A673 (cell line): Measurements from ENCODE around the gene FBXO31. TPM values are rescaled to one million over a fixed set of nuclear protein-coding genes. Genes with fewer than 3 reads are reported as not detected.

ENCODE experiments used
- BruUV-seq: library from RNA; stranded (reverse); fragments of 400-500 nt; replicated peaks from 2 replicates; lab custom pipeline; 2021; lab: Mats Ljungman, UMichigan
- CTCF ChIA-PET: fragments of 300-600 bp; sonication (Branson Sonifier 250); formaldehyde crosslinking; loops from one replicate; lab custom pipeline; 2022; ENCODE audit warnings: antibody characterized with exemption; lab: Charles Lee
- POLR2A ChIA-PET: fragments of 300-600 bp; sonication (Branson Sonifier 250); formaldehyde crosslinking; loops from one replicate; lab custom pipeline; 2022; ENCODE audit warnings: antibody characterized with exemption; ENCODE audit not compliant: low non-redundant PET; lab: Charles Lee
- DNase-seq: peaks from one replicate; pipeline ENCODE4 v3.0.0-alpha.2; 2015; ENCODE audit warnings: low spot score
- H3K27ac ChIP-seq: fragments of 200-600 bp; sonication (generic); 2 replicates; pipeline ENCODE4 v1.5.1; 2016; ENCODE audit warnings: mixed run types, low read depth, mild to moderate bottlenecking, mixed read lengths, antibody characterized with exemption, low read length; ENCODE audit not compliant: poor library complexity, severe bottlenecking
- H3K27me3 ChIP-seq: fragments of 200-600 bp; sonication (generic); replicated peaks from 2 replicates; pipeline ENCODE4 v1.6.1; 2017; ENCODE audit warnings: mixed run types, low read depth, mild to moderate bottlenecking, mixed read lengths, antibody characterized with exemption, low read length; ENCODE audit not compliant: insufficient read depth, poor library complexity
- H3K36me3 ChIP-seq: fragments of 200-600 bp; sonication (generic); 2 replicates; pipeline ENCODE4 v1.6.1; 2016; ENCODE audit warnings: mixed run types, mild to moderate bottlenecking, mixed read lengths, antibody characterized with exemption, low read length; ENCODE audit not compliant: insufficient read depth, poor library complexity, severe bottlenecking
- H3K4me1 ChIP-seq: fragments of 200-600 bp; sonication (generic); 2 replicates; pipeline ENCODE4 v1.6.1; 2017; ENCODE audit warnings: mixed run types, mild to moderate bottlenecking, mixed read lengths, antibody characterized with exemption, low read length; ENCODE audit not compliant: insufficient read depth, poor library complexity, severe bottlenecking
- H3K4me3 ChIP-seq: fragments of 200-600 bp; sonication (generic); 2 replicates; pipeline ENCODE4 v1.5.1; 2016; ENCODE audit warnings: low read depth, mixed run types, mild to moderate bottlenecking, mixed read lengths, low read length; ENCODE audit not compliant: poor library complexity, severe bottlenecking
- H3K9me3 ChIP-seq: fragments of 200-600 bp; sonication (generic); 2 replicates; pipeline ENCODE4 v1.6.1; 2016; ENCODE audit warnings: mixed run types, low read depth, mild to moderate bottlenecking, mixed read lengths, antibody characterized with exemption, low read length; ENCODE audit not compliant: poor library complexity, severe bottlenecking
- CTCF ChIP-seq: fragments of 300-800, 200-600 bp; sonication (generic); conservative IDR thresholded peaks from 2 replicates; pipeline ENCODE4 v1.5.1; 2017; ENCODE audit warnings: low read depth, mild to moderate bottlenecking, antibody characterized with exemption, low read length, moderate library complexity, mixed read lengths
- EZH2 ChIP-seq: fragments of 200-600 bp; sonication (generic); IDR thresholded peaks from 2 replicates; pipeline ENCODE4 v1.6.1; 2017; ENCODE audit warnings: borderline replicate concordance, low read depth, mild to moderate bottlenecking, mixed read lengths, antibody characterized with exemption, low read length; ENCODE audit not compliant: poor library complexity, severe bottlenecking
- intact Hi-C: fragments of 100-400 bp; cut with micrococcal nuclease; formaldehyde crosslinking; loops from one replicate; pipeline ENCODE4 v1.10.0; 2022; ENCODE audit not compliant: unreplicated experiment
- total RNA-seq: library from RNA; stranded (reverse); gene quantifications from 2 replicates; pipeline ENCODE4 v1.2.3, GENCODE V29; 2021

Gene FBXO31
- total RNA-seq, 1 experiment from 2014 or later = 32.2 TPM

- H3K9me3 ChIP-seq = no peaks in the 10 kb centered on the region
- no peak for DNase-seq
- ChIA-PET CTCF (interaction anchor here (1.0 kb wide), 1 partner anchor 10 kb away, joined by 5 read pairs; no protein-coding TSS in a partner anchor), POLR2A (no interaction called here)
- peaks cover 29% of the 10 kb centered on the region for H3K4me1 ChIP-seq
- no peaks in the 10 kb centered on the region for H3K27me3 ChIP-seq
- TF ChIP-seq CTCF = no peak
- no peak for TF ChIP-seq EZH2
- H3K27ac ChIP-seq = peak overlapping the region; percentile 77
- H3K4me3 ChIP-seq = peak overlapping the region; percentile 57
- no TSS peak for BruUV-seq
- H3K36me3 ChIP-seq = no peaks in the 10 kb centered on the region
- intact Hi-C loops = no loop called here
Measured at GRCh38 chr16:87384162-87384874, 742 bp upstream of the FBXO31 start.

DNA sequence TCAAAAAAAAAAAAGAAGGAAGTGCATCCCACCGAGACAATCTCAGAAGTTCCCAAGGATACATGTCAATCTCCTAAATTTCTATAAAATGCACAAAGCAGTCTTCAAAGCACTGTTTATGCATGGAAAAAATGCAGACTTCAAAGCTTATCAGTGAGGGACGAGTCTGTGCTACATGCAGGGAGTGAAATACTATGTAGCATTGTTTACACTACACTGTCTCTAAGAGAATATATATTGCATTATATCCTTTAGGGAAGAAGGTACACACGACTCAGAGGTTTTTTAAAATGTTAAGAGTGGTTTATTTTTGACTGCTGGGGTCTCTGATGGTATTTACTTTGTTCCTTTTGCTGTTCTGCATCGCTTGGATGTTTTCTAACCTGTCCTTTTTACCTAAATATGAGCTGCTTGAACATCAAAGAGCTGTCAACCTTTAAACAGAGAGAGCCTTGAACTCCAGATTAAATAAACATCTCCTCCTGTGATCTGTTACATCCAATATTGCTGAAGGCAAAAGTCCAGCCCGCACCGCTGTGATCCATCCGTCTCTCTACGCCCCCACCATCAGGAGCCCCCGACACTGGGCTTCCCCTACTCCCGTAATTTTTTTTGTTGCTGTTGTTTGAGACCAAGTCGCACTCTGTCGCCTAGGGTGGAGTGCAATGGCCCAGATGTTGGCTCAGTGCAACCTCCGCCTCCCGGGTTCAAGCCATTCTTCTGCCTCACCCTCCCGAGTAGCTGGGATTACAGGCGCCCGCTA lies 1.4 kb downstream of the FBXO31 start:
- no peaks in the 10 kb centered on the region for H3K27me3 ChIP-seq
- intact Hi-C loops = no loop called here
- CTCF ChIA-PET = no interaction called here
- TF ChIP-seq CTCF (no peak), EZH2 (no peak)
- DNase-seq = no peak
- BruUV-seq = no TSS peak
- peak overlapping the region; percentile 57 for H3K4me3 ChIP-seq
- no peaks in the 10 kb centered on the region for H3K36me3 ChIP-seq
- H3K9me3 ChIP-seq = no peaks in the 10 kb centered on the region
- POLR2A ChIA-PET = no interaction called here
- H3K27ac ChIP-seq = peak overlapping the region; percentile 77
- H3K4me1 ChIP-seq = peaks cover 11% of the 10 kb centered on the region

DNA sequence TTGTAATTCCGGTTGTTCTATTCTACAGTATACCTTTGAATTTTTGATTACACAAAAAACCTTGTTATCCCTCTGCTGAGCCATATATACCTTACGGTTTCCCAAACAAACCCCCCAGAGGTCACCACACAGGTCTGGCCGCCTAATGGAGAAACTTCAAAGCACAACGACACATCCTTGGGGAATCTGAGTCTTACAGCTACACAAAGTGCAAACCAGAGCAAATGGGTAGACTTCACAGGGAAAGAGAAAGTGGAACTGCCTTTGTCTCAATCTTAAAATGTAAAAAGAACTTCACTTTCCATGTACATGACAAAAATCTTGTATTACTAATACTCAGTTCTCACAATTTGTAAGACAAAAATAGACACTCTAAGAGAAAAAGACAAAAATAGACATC lies 2.7 kb downstream of the FBXO31 start:
- BruUV-seq = TSS peak; percentile 43
- intact Hi-C loops = no loop called here
- Histone ChIP-seq H3K27me3 (no peaks in the 10 kb centered on the region), H3K4me1 (peaks cover 11% of the 10 kb centered on the region), H3K36me3 (no peaks in the 10 kb centered on the region), H3K9me3 (no peaks in the 10 kb centered on the region), H3K27ac (no peak overlapping the region), H3K4me3 (no peak overlapping the region)
- ChIA-PET POLR2A (no interaction called here), CTCF (no interaction called here)
- TF ChIP-seq EZH2 (no peak), CTCF (no peak)
- no peak for DNase-seq
